Measurements from ENCODE around the gene B4GALNT4. TPM values are rescaled to one million over a fixed set of nuclear protein-coding genes. Genes with fewer than 3 reads are reported as not detected.
"Not testable (repeated sequence)": the region's sequence is repeated elsewhere in the genome, so short reads cannot be mapped to it uniquely, and the experiment has no call there.

B4GALNT4 gene
- polyA plus RNA-seq, 4 donors: 48.1 to 95.7 (median 66.5) TPM

DNA sequence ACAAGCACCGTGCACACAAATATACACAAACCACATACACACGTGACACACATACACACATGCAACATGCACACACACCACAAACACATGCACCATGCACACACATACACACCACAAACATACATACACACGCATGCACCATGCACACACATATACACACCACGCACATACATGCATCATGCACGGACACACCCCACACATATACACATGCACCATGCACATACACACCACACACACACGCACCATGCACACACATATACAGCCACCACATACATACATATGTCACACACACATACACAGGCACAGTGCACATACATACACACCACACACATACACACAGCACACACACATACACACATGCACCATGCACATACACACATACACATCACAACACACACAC lies 12.7 kb upstream of the B4GALNT4 start:
- DNase-seq (ENCODE audit: low read depth in 4 of 4, low spot score in 3 of 4): no peak

DNA sequence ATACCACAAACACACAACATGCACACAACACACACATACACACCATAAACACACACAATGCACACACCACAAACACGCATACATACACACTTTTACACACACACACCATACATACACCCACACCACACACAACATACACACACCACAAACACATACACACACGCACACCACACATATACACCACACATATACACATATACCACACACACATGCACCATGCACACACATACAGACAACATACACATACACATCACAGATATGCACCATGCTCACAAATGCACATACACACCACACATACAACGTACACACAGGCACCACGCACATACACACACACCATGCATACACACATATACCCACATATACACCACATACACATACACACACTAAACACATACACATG lies 11.7 kb upstream of the B4GALNT4 start:
- DNase-seq (ENCODE audit: low read depth in 4 of 4, low spot score in 3 of 4): no peak

DNA sequence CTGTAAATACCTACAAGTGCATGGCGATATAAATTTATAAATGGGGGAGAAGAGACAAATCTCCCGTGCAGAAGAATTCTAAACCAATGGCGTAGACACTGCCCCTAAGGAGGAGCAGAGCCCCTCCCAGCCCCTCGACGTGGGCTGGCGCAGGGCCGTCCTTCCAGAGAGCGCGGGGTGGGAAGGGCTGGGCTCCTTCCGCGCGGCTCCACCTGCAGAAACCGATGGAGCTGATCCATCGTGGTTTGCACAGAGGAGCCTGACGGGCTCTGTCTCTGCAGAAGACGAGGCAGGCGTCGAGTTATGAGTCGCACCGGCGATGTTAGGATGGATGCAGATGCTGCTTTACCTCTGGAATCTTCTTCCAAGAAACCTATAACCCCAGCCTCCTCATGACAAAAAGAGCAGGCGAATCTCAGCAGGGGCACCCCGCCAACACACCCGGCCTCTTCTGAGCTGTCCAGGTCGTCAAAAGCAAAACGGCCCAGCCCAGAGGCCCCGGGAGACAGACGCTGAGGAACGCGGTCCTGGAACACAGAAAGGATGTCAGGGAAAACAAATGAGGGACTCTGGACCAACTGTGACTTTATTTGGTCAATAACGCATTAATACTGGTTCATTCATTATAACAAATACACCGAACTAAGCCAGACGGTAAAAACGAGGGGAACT lies 11.0 kb upstream of the B4GALNT4 start:
- DNase-seq (ENCODE audit: low read depth in 4 of 4, low spot score in 3 of 4): no peak

DNA sequence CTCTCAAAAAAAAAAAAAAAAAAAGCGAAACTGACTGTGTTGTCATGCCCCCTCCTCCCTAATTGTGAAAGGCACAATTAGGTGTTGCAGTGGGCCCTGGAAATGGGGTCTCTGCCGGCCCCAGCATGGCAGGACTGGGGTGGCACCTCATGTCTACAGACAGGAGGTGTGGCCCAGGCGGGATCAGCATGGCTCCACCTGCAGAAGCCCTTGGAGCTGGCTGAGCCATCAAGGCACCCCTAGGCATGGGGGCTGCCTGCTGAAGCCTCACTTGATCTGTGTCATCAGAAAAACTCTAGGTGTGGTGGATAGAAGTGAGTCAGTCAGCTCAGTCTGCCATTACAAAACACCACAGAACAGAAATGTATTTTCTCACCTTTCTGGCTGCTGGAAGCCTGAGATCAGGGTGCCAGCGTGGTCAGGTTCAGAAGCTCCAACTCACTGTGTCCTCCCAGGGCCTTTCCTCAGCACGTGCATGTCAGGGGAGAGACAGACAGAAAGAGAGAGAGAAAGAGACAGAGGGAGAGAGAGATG lies 10.1 kb upstream of the B4GALNT4 start:
- DNase-seq (ENCODE audit: low read depth in 4 of 4, low spot score in 3 of 4): no peak

DNA sequence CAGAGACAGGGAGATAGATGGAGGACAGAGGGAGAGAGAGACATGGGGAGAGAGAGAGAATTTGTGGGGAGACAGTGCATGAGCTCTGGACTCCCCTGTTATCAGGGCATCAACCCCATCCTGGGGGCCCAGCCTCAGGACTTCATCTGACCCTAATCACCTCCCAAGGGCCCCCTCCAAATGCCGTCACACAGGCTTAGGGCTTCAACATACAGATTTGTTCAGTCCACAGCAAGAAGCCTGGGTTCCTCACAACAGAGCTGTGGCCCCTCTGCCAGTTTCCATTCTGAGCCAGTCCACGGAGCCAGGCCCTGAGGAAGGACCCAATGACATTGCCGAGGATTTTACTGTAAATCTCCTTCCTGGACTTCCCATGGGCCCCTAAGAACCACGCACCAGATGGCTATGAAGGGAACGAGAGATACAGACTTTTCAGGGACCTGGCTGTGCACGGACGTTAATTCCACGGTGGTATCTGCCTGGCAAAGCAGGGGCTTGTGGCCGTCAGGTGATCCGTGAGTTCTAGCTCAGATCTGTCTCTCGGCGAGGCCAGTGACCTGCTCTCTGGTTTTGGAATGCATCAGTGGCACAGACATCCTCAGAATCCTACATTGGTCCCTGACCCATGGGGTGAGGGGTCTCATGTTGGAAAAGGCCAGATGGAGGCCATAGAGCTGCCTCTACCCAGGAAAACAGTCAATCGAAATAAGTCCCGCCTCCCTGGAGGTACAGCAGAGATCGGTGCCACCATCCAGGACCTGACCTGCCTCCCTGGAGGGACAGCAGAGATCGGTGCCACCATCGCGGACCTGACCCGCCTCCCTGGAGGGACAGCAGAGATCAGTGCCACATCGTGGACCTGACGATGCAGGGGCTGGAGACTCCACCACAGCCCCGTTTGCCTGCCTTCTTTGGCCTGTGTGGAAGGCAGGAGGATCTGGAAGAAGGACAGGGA lies 8.7 kb upstream of the B4GALNT4 start:
- DNase-seq (ENCODE audit: low read depth in 4 of 4, low spot score in 3 of 4): no peak

DNA sequence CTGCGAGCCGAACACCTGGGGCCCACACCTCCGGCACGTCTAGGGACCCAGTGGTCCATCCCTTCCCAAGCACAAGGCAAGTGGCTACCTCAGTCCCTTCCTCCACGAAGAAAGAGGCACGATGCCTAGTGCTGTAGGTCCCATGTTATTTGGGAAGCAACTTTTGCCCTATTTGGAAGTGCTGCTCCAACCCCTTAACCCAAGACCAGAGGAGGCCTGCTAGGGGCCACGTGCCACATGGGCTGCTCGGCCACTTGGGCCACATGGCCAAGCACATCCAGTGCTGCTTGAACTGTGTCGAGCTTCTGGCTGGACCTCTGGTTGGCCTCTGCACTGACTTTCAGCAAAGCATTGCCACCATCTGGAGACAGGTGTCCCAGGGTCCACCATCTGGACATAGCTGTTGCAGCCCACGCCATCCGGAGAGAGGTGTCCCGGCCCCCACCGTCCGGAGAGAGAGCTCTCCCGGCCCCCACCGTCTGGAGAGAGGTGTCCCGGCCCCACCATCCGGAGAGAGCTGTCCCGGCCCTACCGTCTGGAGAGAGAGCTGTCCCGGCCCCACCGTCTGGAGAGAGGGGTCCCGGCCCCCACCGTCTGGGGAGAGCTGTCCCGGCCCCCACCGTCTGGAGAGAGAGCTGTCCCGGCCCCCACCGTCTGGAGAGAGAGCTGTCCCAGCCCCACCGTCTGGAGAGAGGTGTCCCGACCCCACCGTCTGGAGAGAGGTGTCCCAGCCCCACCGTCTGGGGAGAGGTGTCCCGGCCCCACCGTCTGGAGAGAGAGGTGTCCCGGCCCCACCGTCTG lies 6.5 kb upstream of the B4GALNT4 start:
- DNase-seq (ENCODE audit: low read depth in 4 of 4, low spot score in 3 of 4): no peak

DNA sequence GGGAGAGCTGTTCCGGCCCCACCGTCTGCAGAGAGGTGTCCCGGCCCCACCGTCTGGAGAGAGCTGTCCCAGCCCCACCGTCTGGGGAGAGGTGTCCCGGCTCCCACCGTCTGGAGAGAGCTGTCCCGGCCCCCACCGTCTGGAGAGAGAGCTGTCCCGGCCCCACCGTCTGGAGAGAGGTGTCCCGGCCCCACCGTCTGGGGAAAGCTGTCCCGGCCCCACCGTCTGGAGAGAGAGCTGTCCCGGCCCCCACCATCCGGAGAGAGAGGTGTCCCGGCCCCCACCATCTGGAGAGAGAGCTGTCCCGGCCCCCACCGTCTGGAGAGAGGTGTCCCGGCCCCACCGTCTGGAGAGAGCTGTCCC lies 5.9 kb upstream of the B4GALNT4 start:
- not testable (repeated sequence) for DNase-seq (ENCODE audit: low read depth in 4 of 4, low spot score in 3 of 4)

DNA sequence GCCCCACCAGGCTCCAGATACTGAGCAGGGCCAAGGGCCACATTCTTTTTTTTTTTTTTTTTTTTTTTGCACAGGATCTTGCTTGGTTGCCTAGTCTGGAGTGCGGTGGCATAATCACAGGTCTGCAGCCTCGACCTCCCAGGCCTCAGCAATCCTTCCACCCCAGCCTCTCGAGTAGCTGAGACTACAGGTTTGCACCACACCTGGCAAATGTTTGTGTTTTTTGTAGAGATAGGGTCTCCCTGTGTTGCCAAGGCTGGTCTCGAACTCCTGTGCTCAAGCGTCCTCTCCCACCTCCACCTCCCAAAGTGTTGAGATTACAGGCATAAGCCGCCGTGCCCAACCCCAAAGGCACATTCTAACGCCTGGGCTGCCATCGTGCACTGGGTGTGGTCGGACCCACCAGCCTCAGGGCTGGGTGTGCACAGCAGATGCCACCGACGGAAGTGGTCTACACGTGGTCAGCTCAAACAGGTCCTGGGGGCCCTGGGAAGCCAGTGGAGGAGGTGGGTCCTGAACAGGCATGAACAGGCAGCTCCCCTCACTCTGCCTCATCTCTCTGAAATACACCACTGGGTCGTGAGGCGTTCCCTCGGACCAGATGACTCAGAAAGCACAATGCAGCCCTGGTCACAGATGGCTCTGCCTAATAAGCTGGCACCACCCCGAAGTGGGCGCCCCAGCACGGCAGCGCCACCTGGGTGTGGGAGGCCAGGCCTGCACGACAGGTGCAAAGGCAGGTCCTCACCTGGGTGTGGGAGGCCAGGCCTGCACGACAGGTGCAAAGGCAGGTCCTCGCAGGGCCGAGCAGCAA lies 5.1 kb upstream of the B4GALNT4 start:
- DNase-seq (ENCODE audit: low read depth in 4 of 4, low spot score in 3 of 4): no peak

DNA sequence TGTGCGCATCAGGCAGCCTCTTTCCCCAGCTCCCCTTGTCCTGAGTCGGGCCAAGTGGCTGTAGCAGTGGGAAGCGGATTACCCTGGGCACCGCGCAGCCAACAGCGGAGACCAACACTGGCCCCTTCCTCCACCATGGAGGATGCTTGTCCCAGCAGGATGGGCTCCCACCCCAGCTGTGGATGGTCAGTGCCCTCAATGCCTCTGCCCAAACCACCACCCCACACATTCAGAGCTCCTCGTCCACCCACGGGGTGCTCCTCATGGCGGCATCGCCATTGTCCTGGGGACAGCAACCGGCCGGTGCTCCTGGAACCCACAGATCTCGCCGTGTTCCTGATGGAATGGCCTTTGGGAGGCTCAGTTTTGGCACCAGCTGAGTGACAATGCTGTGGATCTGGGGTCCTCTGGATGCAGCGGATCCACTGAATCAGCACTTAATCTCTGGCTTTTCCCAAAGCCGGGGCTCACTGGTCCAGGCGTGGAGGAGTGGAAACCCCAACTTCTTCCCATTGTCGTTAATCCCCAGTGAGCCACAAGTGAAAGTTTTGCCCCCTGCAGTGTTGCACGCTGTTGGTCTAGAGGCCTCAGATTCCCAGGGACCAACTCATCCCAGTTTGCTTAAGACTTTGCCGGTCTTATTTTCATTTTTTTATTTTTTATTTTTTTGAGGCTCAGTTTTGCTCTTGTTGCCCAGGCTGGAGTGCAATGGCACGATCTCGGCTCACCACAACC lies 4.1 kb upstream of the B4GALNT4 start:
- DNase-seq (ENCODE audit: low read depth in 4 of 4, low spot score in 3 of 4): no peak

DNA sequence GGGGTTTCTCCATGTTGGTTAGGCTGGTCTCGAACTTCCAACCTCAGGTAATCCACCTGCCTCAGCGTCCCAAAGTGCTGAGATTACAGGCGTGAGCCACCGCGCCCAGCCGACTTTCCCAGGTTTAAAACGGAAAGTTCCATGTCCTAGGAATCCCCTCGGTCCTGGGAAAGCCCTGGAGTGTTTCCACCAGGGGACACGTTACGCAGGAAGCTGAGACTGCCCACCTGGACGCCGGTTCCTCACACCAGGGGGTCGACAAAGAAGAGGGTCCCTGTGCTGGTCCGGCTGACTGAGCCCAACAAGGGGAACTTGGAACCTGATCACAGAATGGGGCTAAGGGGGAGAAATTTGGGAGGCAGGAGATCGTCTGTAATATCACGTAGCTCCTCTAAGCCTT lies 3.5 kb upstream of the B4GALNT4 start:
- DNase-seq (ENCODE audit: low read depth in 4 of 4, low spot score in 3 of 4): no peak

DNA sequence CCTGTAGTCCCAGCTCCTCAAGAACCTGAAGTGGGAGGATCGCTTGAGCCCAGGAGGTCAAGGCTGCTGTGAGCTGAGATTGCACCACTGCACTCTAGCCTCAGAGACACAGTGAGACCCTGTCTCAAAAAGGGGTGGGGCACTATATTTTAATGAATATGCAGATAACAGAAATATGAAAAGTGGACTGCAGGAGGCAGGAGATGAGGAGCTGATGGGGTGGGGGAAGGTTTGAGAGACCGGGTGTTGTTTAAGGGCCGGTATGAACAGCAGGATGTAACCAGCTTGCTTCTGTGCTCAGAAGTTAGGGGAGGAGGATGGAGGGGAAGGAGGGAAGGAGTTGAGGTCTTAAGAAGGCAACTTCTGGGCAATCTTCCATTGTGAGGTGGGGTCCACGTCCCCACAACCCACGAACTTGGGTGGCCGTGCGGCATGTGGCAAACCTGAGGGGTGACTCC lies 1.3 kb upstream of the B4GALNT4 start:
- DNase-seq (ENCODE audit: low read depth in 4 of 4, low spot score in 3 of 4): no peak

DNA sequence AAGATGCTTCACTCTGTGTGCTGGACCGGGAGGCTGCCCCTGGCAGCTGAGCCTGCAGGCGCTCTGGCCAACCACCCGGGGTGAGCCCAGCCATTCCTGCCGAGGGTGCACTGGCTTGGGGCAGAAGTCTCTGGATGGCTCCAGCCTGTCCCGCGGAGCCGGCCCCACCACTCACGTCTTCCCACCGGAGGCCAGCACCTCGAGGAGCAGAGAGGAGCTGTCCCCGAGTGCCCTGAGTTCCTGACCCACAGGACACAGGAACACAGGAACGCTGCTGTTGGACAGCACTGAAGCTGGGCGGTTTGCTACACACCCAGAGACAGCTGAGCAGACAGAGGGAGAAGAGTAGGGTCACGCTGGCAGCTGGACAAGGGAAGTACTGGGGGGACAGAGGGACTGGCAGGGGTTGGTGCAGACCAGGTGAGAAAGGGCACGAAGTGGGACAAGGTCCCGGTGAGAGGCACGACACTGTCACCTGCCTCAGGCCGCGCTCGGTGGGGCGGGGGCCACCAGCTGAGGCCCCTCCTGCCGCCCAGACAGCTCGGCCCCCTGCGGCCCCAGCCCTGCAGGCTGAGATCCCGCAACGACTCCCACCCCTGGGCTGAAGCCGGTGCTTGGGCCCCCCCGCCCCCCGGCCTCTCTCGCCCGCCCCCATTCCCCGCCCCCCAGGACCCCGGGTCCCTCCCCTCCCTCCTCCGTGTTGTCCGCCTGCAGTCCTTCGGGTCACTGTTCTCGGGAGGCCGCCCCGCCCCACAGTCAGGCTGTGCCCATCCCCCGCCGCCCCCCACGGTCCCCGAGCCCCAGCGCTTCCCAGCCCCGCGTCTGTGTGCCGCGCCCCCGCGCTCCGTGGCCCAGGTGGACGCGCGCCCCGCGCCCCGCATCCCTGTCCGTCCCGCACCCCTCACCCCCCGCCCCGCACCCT lies 624 bp upstream of the B4GALNT4 start:
- DNase-seq (ENCODE audit: low read depth in 4 of 4, low spot score in 3 of 4): no peak

DNA sequence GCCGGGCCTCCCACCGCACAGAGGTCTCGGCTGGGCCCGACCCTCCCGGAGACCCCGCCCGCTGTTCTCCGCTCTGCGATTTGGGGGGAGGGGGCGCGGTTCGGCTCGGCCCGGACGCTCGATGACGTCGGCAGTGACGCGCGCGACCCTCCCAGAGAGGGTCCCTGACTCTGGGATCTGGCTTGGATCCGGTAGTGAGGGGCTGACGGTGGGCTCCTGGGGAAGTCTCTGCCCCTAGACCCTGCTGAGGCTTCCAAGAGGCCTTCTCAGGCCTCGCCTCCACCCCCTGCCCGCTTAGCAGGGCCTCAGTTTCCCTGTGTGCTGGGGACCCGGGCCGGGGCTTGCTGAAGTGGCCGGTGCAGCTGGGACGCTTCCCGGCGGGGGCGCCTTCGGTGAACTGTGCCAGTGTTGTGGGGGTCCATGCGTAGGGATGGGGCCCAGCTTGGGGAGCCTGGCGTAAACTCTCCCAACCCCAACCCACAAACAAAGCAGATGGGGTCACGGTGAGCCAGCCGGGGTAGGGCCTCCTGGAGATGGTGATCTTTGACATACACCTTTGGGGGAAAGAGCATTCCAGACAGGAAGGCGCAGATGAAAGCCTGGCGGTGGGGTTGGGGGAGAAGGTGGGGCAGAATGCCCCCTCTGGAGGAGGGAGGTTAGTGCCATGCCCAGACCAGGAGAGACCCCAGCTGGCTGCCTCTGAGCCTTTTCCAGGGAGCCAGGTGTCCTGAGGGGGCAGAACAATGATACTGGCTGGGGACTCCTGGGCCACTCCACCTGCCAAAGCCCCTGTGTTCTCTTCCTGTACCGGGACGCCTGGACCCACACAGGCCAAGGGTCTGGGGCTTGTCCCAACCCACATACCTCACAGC lies 1.0 kb downstream of the B4GALNT4 start:
- no peak for DNase-seq (ENCODE audit: low read depth in 4 of 4, low spot score in 3 of 4)

DNA sequence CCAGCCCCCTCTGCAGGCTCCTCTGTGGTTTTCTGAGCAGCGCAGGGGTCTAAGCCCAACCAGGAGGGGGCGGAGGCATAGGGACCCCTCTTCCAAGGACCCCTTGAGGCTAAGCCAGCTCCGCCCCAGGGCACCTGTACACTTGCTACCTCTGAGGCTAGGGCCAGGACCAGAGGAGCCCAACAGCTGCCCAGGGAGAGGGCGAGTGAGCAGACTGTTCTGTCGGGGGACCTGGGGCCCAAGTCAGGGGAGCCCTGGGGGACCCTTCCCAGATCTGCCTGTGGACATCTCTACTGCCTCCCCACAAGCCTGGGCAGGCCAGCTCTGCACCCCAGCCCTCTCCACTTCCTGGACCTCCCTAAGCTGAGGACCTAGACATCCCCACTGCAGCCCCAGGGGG lies 1.8 kb downstream of the B4GALNT4 start:
- no peak for DNase-seq (ENCODE audit: low read depth in 4 of 4, low spot score in 3 of 4)

DNA sequence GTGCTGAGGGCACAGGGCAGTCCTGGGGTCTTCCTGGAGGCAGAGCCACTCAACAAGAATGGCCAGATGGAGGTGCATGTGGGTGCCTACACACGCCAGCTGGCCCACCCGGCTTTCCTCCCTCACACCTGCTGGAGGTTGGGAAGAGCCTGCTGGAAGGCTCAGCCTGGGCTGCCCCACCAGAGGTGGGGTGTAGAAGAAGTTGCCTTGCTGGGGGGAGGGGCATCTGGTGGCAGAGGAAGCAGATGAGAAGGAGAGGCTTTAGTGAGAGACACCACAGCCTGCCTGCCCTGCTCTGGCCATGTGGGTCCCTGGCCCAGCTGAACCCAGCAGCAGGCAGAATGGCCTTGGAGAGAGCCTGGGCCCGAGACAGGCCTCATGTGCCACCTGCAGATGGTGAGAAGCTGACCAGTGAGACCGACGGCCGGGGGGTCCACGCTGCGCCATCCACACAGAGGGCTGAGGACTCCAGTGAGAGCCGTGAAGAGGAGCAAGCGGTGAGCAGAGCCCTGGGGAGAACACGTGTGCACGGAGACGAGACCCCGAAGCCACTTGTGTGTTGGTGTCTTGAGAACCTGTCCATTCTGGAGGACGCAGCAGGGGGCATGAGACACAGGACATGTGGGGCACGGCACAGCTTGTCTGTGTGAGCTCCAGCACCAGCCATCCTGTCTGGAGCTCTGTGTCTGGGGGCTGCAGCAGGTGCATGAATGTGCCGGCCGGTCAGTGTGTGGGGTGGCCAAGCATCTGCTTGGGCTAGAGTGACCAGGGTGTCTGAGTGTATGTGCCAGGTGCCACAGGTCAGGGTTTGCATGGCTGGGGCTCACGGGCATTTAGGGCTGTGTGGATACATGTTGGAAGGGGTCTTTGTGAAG lies 2.7 kb downstream of the B4GALNT4 start:
- no peak for DNase-seq (ENCODE audit: low read depth in 4 of 4, low spot score in 3 of 4)

Measured in left renal pelvis (tissue), 4 donors.